Measurements from ENCODE around the gene DYNLRB2. TPM values are rescaled to one million over a fixed set of nuclear protein-coding genes. Genes with fewer than 3 reads are reported as not detected.

Gene DYNLRB2
- total and polyA plus RNA-seq, 4 donors = 0.58 to 0.92 TPM; not detected in 2

DNA sequence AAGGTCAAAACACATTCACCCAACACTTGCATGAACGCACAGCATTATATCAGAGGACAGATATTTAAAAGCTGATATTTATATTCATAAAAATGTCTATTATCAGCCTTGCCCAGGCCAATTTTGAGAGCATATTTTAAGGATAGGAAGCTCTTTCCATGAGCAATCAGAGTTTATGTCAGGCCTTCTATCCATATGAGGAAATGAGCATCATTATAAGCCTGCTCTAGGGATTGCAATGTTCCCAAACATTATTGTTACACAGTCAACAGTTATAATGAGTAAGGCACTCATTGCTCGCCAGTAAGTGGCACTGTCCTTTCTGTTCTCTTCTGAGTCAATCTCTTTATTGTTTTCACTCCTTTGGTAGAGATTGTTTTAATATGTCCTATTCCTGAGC lies 37.7 kb upstream of the DYNLRB2 start:
- H3K4me1 ChIP-seq (ENCODE audit: control insufficient read depth in 4 of 4, insufficient read depth in 4 of 4, low read length in 3 of 4) = no peaks in the 10 kb centered on the region
- no peak overlapping the region for H3K27ac ChIP-seq (ENCODE audit: low read depth in 1 of 2, low read length in 2 of 2)
- H3K4me3 ChIP-seq (ENCODE audit: low read depth in 1 of 3, low read length in 3 of 3) = no peak overlapping the region
- H3K9ac ChIP-seq (ENCODE audit: low read depth in 1 of 2, low read length in 2 of 2) = no peak overlapping the region
- no peak for TF ChIP-seq HNF4G (IDR thresholded peaks at IDR 0.05)
- no peak for TF ChIP-seq NR2F2 (IDR thresholded peaks at IDR 0.05)
- TF ChIP-seq FOXA2 (IDR thresholded peaks at IDR 0.05) = no peak
- TF ChIP-seq JUND (IDR thresholded peaks at IDR 0.05) = no peak
- no peak for TF ChIP-seq RAD21 (IDR thresholded peaks at IDR 0.05)
- TF ChIP-seq GABPA (IDR thresholded peaks at IDR 0.05 in 1 of 2, conservative IDR thresholded peaks at IDR 0.05 in 1 of 2) = no peak
- no peaks in the 10 kb centered on the region for H3K36me3 ChIP-seq (ENCODE audit: control insufficient read depth in 4 of 4, insufficient read depth in 3 of 4, low read depth in 1 of 4, low read length in 3 of 4)
- no peaks in the 10 kb centered on the region for H3K9me3 ChIP-seq (ENCODE audit: control insufficient read depth in 4 of 4, low read length in 3 of 4)
- DNase-seq (ENCODE audit: low spot score) = no peak
- no peaks in the 10 kb centered on the region for H3K27me3 ChIP-seq (ENCODE audit: control insufficient read depth in 4 of 4, insufficient read depth in 4 of 4, low read length in 3 of 4)
- 88% methylated on average over 2 of the region's 2 CpGs for WGBS

DNA sequence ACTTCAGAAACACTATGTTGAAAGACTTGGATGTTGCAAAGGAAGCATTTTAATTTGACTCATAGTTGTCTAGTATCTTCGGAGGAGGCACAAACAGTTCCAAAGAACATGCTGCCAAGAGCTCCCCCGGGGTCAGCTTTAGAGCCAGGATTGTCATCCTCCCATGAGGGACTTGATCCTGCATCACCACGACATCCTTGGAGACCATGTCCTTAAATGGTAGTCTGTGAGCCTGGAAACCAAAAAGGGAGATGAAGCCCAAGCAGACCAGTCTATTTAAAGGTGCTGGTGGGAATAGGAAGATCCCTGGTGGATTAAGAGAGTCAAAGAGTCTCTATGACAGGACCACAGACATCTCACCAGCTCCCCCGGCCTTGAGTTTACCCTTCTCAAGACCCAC lies 33.3 kb upstream of the DYNLRB2 start:
- Histone ChIP-seq H3K9ac (ENCODE audit: low read depth in 1 of 2, low read length in 2 of 2) (no peak overlapping the region), H3K27ac (ENCODE audit: low read depth in 1 of 2, low read length in 2 of 2) (no peak overlapping the region), H3K27me3 (ENCODE audit: control insufficient read depth in 4 of 4, insufficient read depth in 4 of 4, low read length in 3 of 4) (no peaks in the 10 kb centered on the region), H3K9me3 (ENCODE audit: control insufficient read depth in 4 of 4, low read length in 3 of 4) (no peaks in the 10 kb centered on the region), H3K36me3 (ENCODE audit: control insufficient read depth in 4 of 4, insufficient read depth in 3 of 4, low read depth in 1 of 4, low read length in 3 of 4) (no peaks in the 10 kb centered on the region), H3K4me3 (ENCODE audit: low read depth in 1 of 3, low read length in 3 of 3) (no peak overlapping the region), H3K4me1 (ENCODE audit: control insufficient read depth in 4 of 4, insufficient read depth in 4 of 4, low read length in 3 of 4) (no peaks in the 10 kb centered on the region)
- DNase-seq (ENCODE audit: low spot score) = no peak
- TF ChIP-seq, protein P1, sequence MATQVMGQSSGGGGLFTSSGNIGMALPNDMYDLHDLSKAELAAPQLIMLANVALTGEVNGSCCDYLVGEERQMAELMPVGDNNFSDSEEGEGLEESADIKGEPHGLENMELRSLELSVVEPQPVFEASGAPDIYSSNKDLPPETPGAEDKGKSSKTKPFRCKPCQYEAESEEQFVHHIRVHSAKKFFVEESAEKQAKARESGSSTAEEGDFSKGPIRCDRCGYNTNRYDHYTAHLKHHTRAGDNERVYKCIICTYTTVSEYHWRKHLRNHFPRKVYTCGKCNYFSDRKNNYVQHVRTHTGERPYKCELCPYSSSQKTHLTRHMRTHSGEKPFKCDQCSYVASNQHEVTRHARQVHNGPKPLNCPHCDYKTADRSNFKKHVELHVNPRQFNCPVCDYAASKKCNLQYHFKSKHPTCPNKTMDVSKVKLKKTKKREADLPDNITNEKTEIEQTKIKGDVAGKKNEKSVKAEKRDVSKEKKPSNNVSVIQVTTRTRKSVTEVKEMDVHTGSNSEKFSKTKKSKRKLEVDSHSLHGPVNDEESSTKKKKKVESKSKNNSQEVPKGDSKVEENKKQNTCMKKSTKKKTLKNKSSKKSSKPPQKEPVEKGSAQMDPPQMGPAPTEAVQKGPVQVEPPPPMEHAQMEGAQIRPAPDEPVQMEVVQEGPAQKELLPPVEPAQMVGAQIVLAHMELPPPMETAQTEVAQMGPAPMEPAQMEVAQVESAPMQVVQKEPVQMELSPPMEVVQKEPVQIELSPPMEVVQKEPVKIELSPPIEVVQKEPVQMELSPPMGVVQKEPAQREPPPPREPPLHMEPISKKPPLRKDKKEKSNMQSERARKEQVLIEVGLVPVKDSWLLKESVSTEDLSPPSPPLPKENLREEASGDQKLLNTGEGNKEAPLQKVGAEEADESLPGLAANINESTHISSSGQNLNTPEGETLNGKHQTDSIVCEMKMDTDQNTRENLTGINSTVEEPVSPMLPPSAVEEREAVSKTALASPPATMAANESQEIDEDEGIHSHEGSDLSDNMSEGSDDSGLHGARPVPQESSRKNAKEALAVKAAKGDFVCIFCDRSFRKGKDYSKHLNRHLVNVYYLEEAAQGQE (IDR thresholded peaks at IDR 0.05) = no peak
- no peak for TF ChIP-seq FOXA2 (IDR thresholded peaks at IDR 0.05)
- no peak for TF ChIP-seq HNF4A (conservative IDR thresholded peaks at IDR 0.05)
- TF ChIP-seq EGR1 (IDR thresholded peaks at IDR 0.05; ENCODE audit: low read depth in 2 of 2) = no peak
- TF ChIP-seq RXRA (IDR thresholded peaks at IDR 0.05) = no peak
- TF ChIP-seq FOXA1 (IDR thresholded peaks at IDR 0.05) = no peak
- no peak for TF ChIP-seq SP1 (IDR thresholded peaks at IDR 0.05)
- TF ChIP-seq, protein P2, sequence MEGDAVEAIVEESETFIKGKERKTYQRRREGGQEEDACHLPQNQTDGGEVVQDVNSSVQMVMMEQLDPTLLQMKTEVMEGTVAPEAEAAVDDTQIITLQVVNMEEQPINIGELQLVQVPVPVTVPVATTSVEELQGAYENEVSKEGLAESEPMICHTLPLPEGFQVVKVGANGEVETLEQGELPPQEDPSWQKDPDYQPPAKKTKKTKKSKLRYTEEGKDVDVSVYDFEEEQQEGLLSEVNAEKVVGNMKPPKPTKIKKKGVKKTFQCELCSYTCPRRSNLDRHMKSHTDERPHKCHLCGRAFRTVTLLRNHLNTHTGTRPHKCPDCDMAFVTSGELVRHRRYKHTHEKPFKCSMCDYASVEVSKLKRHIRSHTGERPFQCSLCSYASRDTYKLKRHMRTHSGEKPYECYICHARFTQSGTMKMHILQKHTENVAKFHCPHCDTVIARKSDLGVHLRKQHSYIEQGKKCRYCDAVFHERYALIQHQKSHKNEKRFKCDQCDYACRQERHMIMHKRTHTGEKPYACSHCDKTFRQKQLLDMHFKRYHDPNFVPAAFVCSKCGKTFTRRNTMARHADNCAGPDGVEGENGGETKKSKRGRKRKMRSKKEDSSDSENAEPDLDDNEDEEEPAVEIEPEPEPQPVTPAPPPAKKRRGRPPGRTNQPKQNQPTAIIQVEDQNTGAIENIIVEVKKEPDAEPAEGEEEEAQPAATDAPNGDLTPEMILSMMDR (IDR thresholded peaks at IDR 0.05; ENCODE audit: low read depth, low read length, missing input control) = no peak
- TF ChIP-seq GABPA (IDR thresholded peaks at IDR 0.05 in 1 of 2, conservative IDR thresholded peaks at IDR 0.05 in 1 of 2) = no peak
- TF ChIP-seq, protein P3, sequence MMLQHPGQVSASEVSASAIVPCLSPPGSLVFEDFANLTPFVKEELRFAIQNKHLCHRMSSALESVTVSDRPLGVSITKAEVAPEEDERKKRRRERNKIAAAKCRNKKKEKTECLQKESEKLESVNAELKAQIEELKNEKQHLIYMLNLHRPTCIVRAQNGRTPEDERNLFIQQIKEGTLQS (IDR thresholded peaks at IDR 0.05) = no peak
- TF ChIP-seq, protein P4, sequence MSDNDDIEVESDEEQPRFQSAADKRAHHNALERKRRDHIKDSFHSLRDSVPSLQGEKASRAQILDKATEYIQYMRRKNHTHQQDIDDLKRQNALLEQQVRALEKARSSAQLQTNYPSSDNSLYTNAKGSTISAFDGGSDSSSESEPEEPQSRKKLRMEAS (IDR thresholded peaks at IDR 0.05) = no peak
- WGBS = 79% methylated on average over 4 of the region's 4 CpGs
